Memory B cell (primary cell): Measurements from ENCODE around the gene HIGD1C.

Experiments used
- ATAC-seq: fragments of 150-1000 bp; cut with Tn5 transposase; 2 replicates; pipeline ENCODE4 v1.10.0; 2021; ENCODE audit warnings: low read depth, mild to moderate bottlenecking, moderate library complexity
- DNase-seq, 2 donors: peaks; one replicate each; pipeline ENCODE4 v3.0.0; 2022; ENCODE audit warnings: low spot score in 2 of 2
- H3K27ac Mint-ChIP-seq: one replicate; pipeline ENCODE4 v1.8.0; 2022; ENCODE audit warnings: mild to moderate bottlenecking, moderate library complexity, mixed read lengths
- H3K27me3 Mint-ChIP-seq: one replicate; pipeline ENCODE4 v1.8.0; 2022; ENCODE audit warnings: mixed read lengths
- H3K36me3 Mint-ChIP-seq: one replicate; pipeline ENCODE4 v1.8.0; 2022; ENCODE audit warnings: mild to moderate bottlenecking, mixed read lengths
- H3K4me1 Mint-ChIP-seq: one replicate; pipeline ENCODE4 v1.8.0; 2022; ENCODE audit warnings: mixed read lengths
- H3K4me3 Mint-ChIP-seq: one replicate; pipeline ENCODE4 v1.8.0; 2022; ENCODE audit warnings: mild to moderate bottlenecking, moderate library complexity, mixed read lengths
- H3K9me3 Mint-ChIP-seq: one replicate; pipeline ENCODE4 v1.8.0; 2022; ENCODE audit warnings: mixed read lengths

HIGD1C gene

GRCh38 chr12:50981319-50982239 lies 29.2 kb downstream of the HIGD1C start:
- Mint-ChIP-seq H3K27ac (no peak overlapping the region), H3K4me1 (no peaks in the 10 kb centered on the region), H3K4me3 (no peak overlapping the region), H3K9me3 (no peaks in the 10 kb centered on the region), H3K27me3 (no peaks in the 10 kb centered on the region), H3K36me3 (peaks cover 9% of the 10 kb centered on the region)
- no peak for DNase-seq
- no peak for ATAC-seq

DNA sequence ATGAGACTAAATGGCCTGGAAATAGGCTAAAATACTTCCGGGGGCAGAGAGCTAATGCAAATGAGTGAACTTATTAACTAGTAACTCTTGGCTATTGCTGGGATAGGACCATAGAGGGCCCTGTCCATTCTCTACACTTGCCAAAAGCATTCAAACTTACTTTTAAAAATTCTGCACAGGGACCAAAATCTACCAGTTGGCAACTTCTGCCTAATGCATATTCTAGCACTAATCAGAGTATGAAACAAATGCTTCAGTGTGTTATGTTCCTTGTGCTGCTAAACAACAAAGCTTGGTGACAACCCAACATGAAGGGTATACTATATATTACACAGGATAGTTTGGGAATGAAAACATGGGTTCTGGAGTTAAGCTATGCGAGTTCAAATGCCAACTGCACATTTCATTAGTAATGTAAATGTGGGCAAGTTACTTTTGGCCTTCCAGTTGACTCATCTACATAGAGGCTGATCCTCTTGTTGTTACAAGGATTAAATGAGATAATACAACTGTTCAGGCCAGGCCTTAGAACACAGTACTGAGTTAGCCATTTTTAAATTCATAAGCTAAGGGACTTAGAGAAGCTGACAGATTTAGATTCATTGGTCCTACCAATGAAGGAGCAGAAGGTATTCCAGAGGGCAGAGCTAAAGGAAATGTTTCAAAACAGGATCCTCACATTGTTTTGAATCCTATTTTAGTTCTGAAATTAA lies 32.4 kb downstream of the HIGD1C start:
- H3K27ac Mint-ChIP-seq: peak overlapping the region; percentile 70
- H3K9me3 Mint-ChIP-seq: no peaks in the 10 kb centered on the region
- DNase-seq (no peak), ATAC-seq (no peak)
- peaks cover 8% of the 10 kb centered on the region for H3K36me3 Mint-ChIP-seq
- H3K4me3 Mint-ChIP-seq: no peak overlapping the region
- H3K27me3 Mint-ChIP-seq: no peaks in the 10 kb centered on the region
- no peaks in the 10 kb centered on the region for H3K4me1 Mint-ChIP-seq

- H3K4me1 Mint-ChIP-seq: no peaks in the 10 kb centered on the region
- no peak overlapping the region for H3K4me3 Mint-ChIP-seq
- no peaks in the 10 kb centered on the region for H3K9me3 Mint-ChIP-seq
- peak overlapping the region; percentile 70 for H3K27ac Mint-ChIP-seq
- ATAC-seq (no peak), DNase-seq (no peak)
- no peaks in the 10 kb centered on the region for H3K27me3 Mint-ChIP-seq
- H3K36me3 Mint-ChIP-seq: peaks cover 10% of the 10 kb centered on the region
Observed at GRCh38 chr12:50985322-50985721, 33.0 kb downstream of the HIGD1C start.

DNA sequence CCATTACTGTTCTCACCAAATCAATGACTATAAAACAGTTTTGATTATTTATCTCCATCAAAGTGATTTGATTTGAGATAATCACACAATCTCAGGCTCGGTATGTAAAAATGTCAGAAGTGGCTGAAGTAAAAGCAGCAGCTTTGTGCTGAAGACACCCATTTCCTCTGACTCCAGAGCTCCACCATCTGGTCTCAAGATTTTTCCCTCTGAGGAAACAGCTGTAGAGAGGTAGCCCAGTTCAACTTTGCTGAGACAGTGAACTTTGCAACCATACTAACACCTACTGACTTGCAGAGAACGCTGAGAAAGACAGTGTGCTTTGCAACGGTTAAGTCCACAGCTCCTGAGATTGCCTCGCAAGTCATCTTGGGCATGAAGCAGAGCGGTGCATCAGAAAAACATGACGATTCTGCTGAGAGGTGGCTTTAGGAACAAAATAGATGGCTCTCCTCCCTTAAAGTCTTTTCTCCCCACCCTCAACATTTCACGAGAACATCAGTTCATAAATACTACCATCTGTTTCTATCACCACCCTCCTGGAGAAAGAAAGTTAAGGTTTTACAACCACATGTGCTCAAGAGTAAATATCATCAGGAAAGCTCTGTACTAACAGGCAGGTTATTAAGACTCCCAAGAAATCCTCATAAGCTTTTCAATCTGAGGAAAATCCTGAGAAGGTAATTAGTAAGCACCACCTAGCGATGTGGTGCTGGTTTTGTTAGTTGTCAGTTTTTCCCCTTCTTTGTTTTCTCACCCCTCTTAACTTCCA lies 34.8 kb downstream of the HIGD1C start:
- H3K36me3 Mint-ChIP-seq: peaks cover 23% of the 10 kb centered on the region
- H3K27me3 Mint-ChIP-seq: no peaks in the 10 kb centered on the region
- no peaks in the 10 kb centered on the region for H3K9me3 Mint-ChIP-seq
- peak; percentile 79 for ATAC-seq
- H3K4me1 Mint-ChIP-seq: peaks cover 3% of the 10 kb centered on the region
- no peak overlapping the region for H3K4me3 Mint-ChIP-seq
- peak; percentile 27 to 35 for DNase-seq
- H3K27ac Mint-ChIP-seq: no peak overlapping the region

DNA sequence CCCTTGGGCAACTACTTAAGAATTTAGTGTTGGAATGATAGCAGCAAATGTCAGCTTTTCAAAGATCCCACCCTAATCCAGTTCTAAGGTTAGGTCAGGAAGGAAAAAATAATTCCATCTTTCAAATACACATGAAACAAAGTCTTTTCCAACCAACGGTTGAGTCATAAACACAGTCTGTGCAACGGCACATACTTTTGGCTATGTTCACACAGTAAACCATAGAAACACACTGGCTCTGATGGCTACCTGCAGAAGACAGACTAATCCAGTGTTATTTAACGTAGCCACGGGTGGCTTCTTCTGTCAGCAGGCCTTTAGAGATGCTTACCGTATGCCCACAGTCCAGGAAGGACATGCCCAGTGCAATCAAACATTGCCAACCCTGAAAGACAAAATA lies 35.7 kb downstream of the HIGD1C start:
- Mint-ChIP-seq H3K36me3 (peaks cover 27% of the 10 kb centered on the region), H3K4me3 (no peak overlapping the region), H3K27me3 (no peaks in the 10 kb centered on the region), H3K4me1 (peaks cover 3% of the 10 kb centered on the region), H3K27ac (no peak overlapping the region), H3K9me3 (no peaks in the 10 kb centered on the region)
- DNase-seq: no peak
- no peak for ATAC-seq

DNA sequence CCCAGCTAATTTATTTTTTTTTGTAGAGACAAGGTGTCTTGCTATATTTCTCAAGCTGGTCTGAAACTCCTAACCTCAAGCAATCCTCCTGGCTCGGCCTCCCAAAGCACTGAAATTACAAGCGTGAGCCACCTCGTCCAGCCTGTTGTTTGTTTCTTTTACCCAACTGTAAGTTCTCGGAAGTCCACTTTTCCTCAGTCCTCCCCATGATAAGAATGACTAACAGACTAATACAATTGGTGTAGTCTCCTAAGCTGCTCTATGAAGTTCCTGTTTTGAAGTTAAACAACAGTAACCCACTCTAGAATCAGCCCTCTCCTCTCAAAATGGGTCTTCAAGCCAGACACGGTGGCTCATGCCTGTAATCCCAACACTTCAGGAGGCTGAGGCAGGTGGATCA lies 36.5 kb downstream of the HIGD1C start:
- Mint-ChIP-seq H3K36me3 (peaks cover 27% of the 10 kb centered on the region), H3K4me3 (no peak overlapping the region), H3K27me3 (no peaks in the 10 kb centered on the region), H3K9me3 (no peaks in the 10 kb centered on the region), H3K4me1 (peaks cover 3% of the 10 kb centered on the region), H3K27ac (no peak overlapping the region)
- DNase-seq: no peak
- ATAC-seq: no peak

DNA sequence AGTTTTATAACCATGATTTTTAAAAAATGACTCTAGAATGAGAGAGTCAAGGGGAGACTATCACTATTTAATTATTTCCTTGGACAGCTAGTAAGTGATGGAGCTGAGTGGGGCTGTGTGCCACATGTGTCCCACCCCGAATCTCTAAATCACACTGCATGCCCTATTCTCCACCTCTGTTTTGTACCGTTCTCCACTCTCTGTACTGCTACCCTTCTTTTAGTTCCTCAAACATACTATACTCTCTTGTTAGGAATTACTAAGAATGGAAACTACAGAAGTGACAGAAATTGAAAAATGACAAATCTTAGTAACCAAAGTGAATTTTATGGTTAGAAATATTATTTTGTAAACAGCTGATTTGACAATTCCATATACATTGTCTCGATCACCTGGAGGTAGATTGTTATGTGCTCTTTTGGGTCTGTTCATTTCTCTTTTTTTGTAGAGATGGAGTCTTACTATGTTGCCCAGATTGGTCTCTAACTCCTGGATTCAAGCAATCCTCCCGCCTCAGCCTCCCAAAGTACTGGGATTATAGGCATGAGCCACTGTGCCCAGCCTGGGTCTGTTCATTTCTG lies 37.9 kb downstream of the HIGD1C start:
- DNase-seq: no peak
- no peak for ATAC-seq
- H3K36me3 Mint-ChIP-seq: peaks cover 33% of the 10 kb centered on the region
- H3K4me1 Mint-ChIP-seq: peaks cover 3% of the 10 kb centered on the region
- no peak overlapping the region for H3K27ac Mint-ChIP-seq
- no peak overlapping the region for H3K4me3 Mint-ChIP-seq
- H3K27me3 Mint-ChIP-seq: no peaks in the 10 kb centered on the region
- H3K9me3 Mint-ChIP-seq: no peaks in the 10 kb centered on the region

- Mint-ChIP-seq H3K36me3 (peaks cover 38% of the 10 kb centered on the region), H3K27me3 (no peaks in the 10 kb centered on the region), H3K9me3 (no peaks in the 10 kb centered on the region), H3K4me3 (no peak overlapping the region), H3K27ac (no peak overlapping the region), H3K4me1 (peaks cover 3% of the 10 kb centered on the region)
- ATAC-seq: no peak
- DNase-seq: no peak
Observed at GRCh38 chr12:50990791-50991190, 38.4 kb downstream of the HIGD1C start.

DNA sequence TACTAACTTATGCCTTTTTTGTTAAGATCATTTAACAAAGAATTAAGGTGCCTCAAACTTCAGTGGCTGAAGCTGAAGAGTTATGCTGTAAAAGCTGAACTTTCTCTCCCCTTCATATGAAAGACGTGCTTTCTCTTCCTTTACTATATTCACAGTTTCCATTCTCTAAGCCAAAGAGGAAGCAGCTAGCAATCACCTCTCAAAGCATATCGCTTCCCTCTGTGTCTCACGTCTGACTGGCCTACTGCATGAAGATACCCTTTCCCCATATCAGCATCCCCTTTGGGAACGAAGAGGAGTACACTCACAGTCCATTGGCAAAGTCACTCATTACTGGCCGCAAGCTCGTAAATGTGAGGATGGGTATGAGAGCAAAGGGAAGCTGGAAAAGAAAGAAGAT lies 38.9 kb downstream of the HIGD1C start:
- peaks cover 3% of the 10 kb centered on the region for H3K4me1 Mint-ChIP-seq
- ATAC-seq (no peak), DNase-seq (no peak)
- H3K9me3 Mint-ChIP-seq: no peaks in the 10 kb centered on the region
- no peak overlapping the region for H3K4me3 Mint-ChIP-seq
- H3K27me3 Mint-ChIP-seq: no peaks in the 10 kb centered on the region
- H3K27ac Mint-ChIP-seq: peak overlapping the region; percentile 29
- peaks cover 38% of the 10 kb centered on the region for H3K36me3 Mint-ChIP-seq

DNA sequence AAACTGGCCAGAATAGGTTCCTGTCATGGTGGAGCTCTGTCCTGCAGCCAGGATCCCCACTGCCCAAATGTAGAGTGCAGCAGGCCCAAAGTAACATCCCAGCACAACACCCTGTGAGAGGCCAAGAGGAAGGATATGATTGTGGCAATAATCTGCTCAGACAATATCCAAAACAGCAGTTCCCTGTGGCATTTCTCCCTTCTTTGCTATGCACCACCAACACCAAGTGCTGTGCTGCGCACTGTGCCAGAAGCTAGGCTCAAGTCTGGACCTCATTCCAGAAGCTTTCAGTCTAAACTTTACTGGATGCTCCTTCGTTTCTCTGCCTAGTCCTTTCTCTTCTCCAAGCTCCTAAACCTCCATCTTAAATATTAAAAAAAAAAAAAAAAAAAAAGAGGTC lies 40.5 kb downstream of the HIGD1C start:
- H3K27me3 Mint-ChIP-seq: no peaks in the 10 kb centered on the region
- ATAC-seq (no peak), DNase-seq (no peak)
- no peak overlapping the region for H3K27ac Mint-ChIP-seq
- H3K4me1 Mint-ChIP-seq: peaks cover 3% of the 10 kb centered on the region
- H3K4me3 Mint-ChIP-seq: no peak overlapping the region
- peaks cover 42% of the 10 kb centered on the region for H3K36me3 Mint-ChIP-seq
- no peaks in the 10 kb centered on the region for H3K9me3 Mint-ChIP-seq

DNA sequence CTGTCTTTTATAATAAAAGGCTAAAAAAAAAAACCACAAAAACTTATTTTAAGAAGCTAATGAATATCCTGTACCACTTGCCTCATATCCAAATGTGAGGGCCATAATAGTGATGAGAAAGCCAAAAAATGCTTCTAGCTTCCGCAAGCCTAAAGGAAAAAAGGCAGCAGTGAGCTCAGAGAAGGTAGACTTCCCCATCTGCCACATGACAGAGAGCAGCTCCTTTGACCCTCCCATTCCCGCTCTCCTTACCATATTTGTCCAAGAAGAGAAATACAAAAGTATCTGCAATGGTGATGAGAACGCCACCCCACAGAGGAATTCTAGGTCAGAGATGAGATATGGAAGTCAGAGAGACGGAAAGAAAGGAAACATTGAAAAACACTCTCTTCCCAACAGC lies 46.7 kb downstream of the HIGD1C start:
- H3K4me1 Mint-ChIP-seq: no peaks in the 10 kb centered on the region
- ATAC-seq: no peak

GRCh38 chr12:51000245-51000644 lies 47.9 kb downstream of the HIGD1C start:
- no peaks in the 10 kb centered on the region for H3K9me3 Mint-ChIP-seq
- H3K4me3 Mint-ChIP-seq: no peak overlapping the region
- ATAC-seq: no peak
- no peak for DNase-seq
- H3K27me3 Mint-ChIP-seq: no peaks in the 10 kb centered on the region
- H3K27ac Mint-ChIP-seq: no peak overlapping the region
- no peaks in the 10 kb centered on the region for H3K4me1 Mint-ChIP-seq
- H3K36me3 Mint-ChIP-seq: peaks cover 23% of the 10 kb centered on the region

More for the DNA sequence above, 46.7 kb downstream of the HIGD1C start:
- H3K36me3 Mint-ChIP-seq: peaks cover 27% of the 10 kb centered on the region
- H3K27me3 Mint-ChIP-seq: no peaks in the 10 kb centered on the region
- H3K9me3 Mint-ChIP-seq: no peaks in the 10 kb centered on the region
- no peak overlapping the region for H3K4me3 Mint-ChIP-seq
- no peak for DNase-seq
- H3K27ac Mint-ChIP-seq: no peak overlapping the region

DNA sequence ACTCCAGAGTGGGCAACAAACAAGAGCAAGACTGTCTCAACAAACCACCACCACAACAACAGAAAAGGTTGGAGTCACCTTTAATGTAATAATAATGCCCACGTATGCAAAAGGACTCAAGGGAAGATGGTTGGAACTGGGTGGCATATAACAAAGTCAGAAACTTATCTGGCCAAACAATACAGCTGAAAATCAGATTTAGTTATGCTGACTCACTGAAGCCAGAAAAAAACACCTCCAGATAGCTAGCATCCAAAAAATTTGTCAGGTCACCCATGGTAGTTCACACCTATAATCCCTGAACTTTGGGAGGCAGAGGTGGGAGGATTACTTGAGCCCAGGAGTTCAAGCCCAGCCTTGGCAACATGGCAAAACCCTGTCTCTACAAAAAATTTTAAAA lies 49.5 kb downstream of the HIGD1C start:
- Mint-ChIP-seq H3K36me3 (peaks cover 18% of the 10 kb centered on the region), H3K4me3 (no peak overlapping the region), H3K9me3 (no peaks in the 10 kb centered on the region), H3K4me1 (no peaks in the 10 kb centered on the region), H3K27me3 (no peaks in the 10 kb centered on the region), H3K27ac (no peak overlapping the region)
- no peak for ATAC-seq
- no peak for DNase-seq

- ATAC-seq (no peak), DNase-seq (no peak)
- Mint-ChIP-seq H3K4me1 (peaks cover 4% of the 10 kb centered on the region), H3K9me3 (no peaks in the 10 kb centered on the region), H3K4me3 (no peak overlapping the region), H3K36me3 (peaks cover 16% of the 10 kb centered on the region), H3K27ac (peak overlapping the region; percentile 58), H3K27me3 (no peaks in the 10 kb centered on the region)
Observed at GRCh38 chr12:51004504-51004903, 52.2 kb downstream of the HIGD1C start.
